HepG2 (cell line): Measurements from ENCODE around the gene GGA1. TPM values are rescaled to one million over a fixed set of nuclear protein-coding genes. Genes with fewer than 3 reads are reported as not detected.
A peak's percentile ranks its signal among the peaks of the same experiment; 100 is the strongest.

ENCODE experiments used
- ATAC-seq: fragments of 200-7000 bp; cut with Tn5 transposase; 3 replicates; pipeline ENCODE4 v1.9.1; 2020; ENCODE audit warnings: mild to moderate bottlenecking, moderate library complexity
- BruUV-seq: library from RNA; stranded (reverse); fragments of 400-500 nt; replicated peaks from 2 replicates; lab custom pipeline; 2021; lab: Mats Ljungman, UMichigan
- CTCF ChIA-PET: fragments of 300-600 bp; formaldehyde crosslinking; extraction: SDS; loops from one replicate; lab custom pipeline; 2021; ENCODE audit warnings: low total read pairs, inconsistent platforms, low intra/inter-chr PET ratio; lab: Yijun Ruan, JAX
- POLR2A ChIA-PET: fragments of 350-600 bp; sonication (Branson Sonifier 250); formaldehyde crosslinking; loops from one replicate; lab custom pipeline; 2020; ENCODE audit warnings: antibody characterized with exemption, inconsistent platforms; lab: Yijun Ruan, JAX
- DNase-seq: peaks from one replicate; pipeline ENCODE4 v3.0.0-alpha.2; 2015; ENCODE audit warnings: low spot score
- FAIRE-seq: peaks from 3 replicates; lab custom pipeline; 2011; peaks lifted over from hg19 to GRCh38; lab: Jason Lieb, UNC
- H2AFZ ChIP-seq: one replicate; pipeline ENCODE4 v1.6.1; 2011; ENCODE audit warnings: low read length, inconsistent platforms
- H3K27ac ChIP-seq: fragments of 300-600 bp; 3 replicates; pipeline ENCODE4 v1.8.0; 2011; ENCODE audit warnings: mixed run types, mild to moderate bottlenecking, mixed read lengths, low read length, inconsistent platforms; ENCODE audit not compliant: insufficient read depth; ENCODE audit errors: extremely low read length
- H3K27me3 ChIP-seq, 2 experiments: fragments of 200-600 bp in 1 of 2; 2 replicates in 1 of 2; 3 replicates in 1 of 2; pipeline versions ENCODE4 v1.6.0 to v1.8.0; 2011; ENCODE audit warnings: low read length in 2 of 2, mild to moderate bottlenecking in 2 of 2, moderate library complexity in 2 of 2, inconsistent platforms in 1 of 2; ENCODE audit not compliant: insufficient read depth in 2 of 2, control insufficient read depth in 1 of 2
- H3K36me3 ChIP-seq, 2 experiments: fragments of 200-600 bp in 1 of 2; replicated peaks in 1 of 2; 2 replicates in 1 of 2; 3 replicates in 1 of 2; pipeline versions ENCODE4 v1.5.1 to v1.8.0; 2011; ENCODE audit warnings: low read length in 2 of 2, inconsistent platforms in 1 of 2; ENCODE audit not compliant: insufficient read depth in 2 of 2, control insufficient read depth in 1 of 2
- H3K4me1 ChIP-seq: 2 replicates; pipeline ENCODE4 v1.5.1; 2012; ENCODE audit warnings: low read length, inconsistent platforms; ENCODE audit not compliant: insufficient read depth
- H3K4me2 ChIP-seq: 2 replicates; pipeline ENCODE4 v1.6.0; 2011; ENCODE audit warnings: low read depth, low read length, inconsistent platforms
- H3K4me3 ChIP-seq, 3 experiments: fragments of 200-600 bp in 1 of 3; sonication (generic), shearing (Covaris generic) in 1 of 3; replicated peaks in 1 of 3; 2 replicates each; pipeline ENCODE4 v1.5.1; 2011 to 2016; ENCODE audit warnings: low read length in 3 of 3, inconsistent platforms in 2 of 3, low read depth in 2 of 3, mild to moderate bottlenecking in 2 of 3, control low read depth in 1 of 3, mixed read lengths in 1 of 3; ENCODE audit not compliant: insufficient read depth in 1 of 3
- H3K79me2 ChIP-seq: one replicate; pipeline ENCODE4 v1.6.1; 2011; ENCODE audit warnings: low read length, inconsistent platforms; ENCODE audit not compliant: insufficient read depth
- H3K9ac ChIP-seq: 2 replicates; pipeline ENCODE4 v1.6.0; 2011; ENCODE audit warnings: mild to moderate bottlenecking, low read depth, low read length, inconsistent platforms; ENCODE audit not compliant: insufficient read depth
- H3K9me3 ChIP-seq: 2 replicates; pipeline ENCODE4 v1.5.1; 2012; ENCODE audit warnings: mild to moderate bottlenecking, low read length
- H4K20me1 ChIP-seq: 2 replicates; pipeline ENCODE4 v1.6.0; 2011; ENCODE audit warnings: inconsistent platforms, mild to moderate bottlenecking, low read length, moderate library complexity; ENCODE audit not compliant: insufficient read depth
- DZIP1 ChIP-seq: sonication (generic); formaldehyde crosslinking; IDR thresholded peaks from 2 replicates; pipeline ENCODE4 v1.5.0; 2020; ENCODE audit warnings: mild to moderate bottlenecking, missing genetic modification reagents
- GATAD1 ChIP-seq: IDR thresholded peaks from 2 replicates; pipeline ENCODE4 v1.6.1; 2016; ENCODE audit warnings: missing genetic modification reagents, missing compliant biosample characterization
- HDAC6 ChIP-seq: fragments of 200-600 bp; sonication (generic); IDR thresholded peaks from 2 replicates; pipeline ENCODE4 v1.7.0; 2017; ENCODE audit warnings: mild to moderate bottlenecking, antibody characterized with exemption, low read length, low read depth
- HOXA3 ChIP-seq: sonication (generic); formaldehyde crosslinking; IDR thresholded peaks from 2 replicates; pipeline ENCODE4 v1.5.0; 2020; ENCODE audit warnings: missing genetic modification reagents
- JDP2 ChIP-seq: sonication (generic); formaldehyde crosslinking; IDR thresholded peaks from 2 replicates; pipeline ENCODE4 v1.8.1; 2022; ENCODE audit warnings: missing genetic modification reagents, borderline replicate concordance
- NKX3-1 ChIP-seq: sonication (generic); formaldehyde crosslinking; IDR thresholded peaks from 2 replicates; pipeline ENCODE4 v1.5.0; 2020; ENCODE audit warnings: missing genetic modification reagents
- SP2 ChIP-seq: sonication (generic); formaldehyde crosslinking; IDR thresholded peaks from 2 replicates; pipeline ENCODE4 v1.5.1; 2020; ENCODE audit warnings: mild to moderate bottlenecking, missing genetic modification reagents
- TEAD2 ChIP-seq: sonication (generic); formaldehyde crosslinking; IDR thresholded peaks from 2 replicates; pipeline ENCODE4 v1.9.0; 2021; ENCODE audit warnings: missing genetic modification reagents
- ZNF431 ChIP-seq: sonication (generic); formaldehyde crosslinking; IDR thresholded peaks from 2 replicates; pipeline ENCODE4 v1.9.0; 2022; ENCODE audit warnings: missing genetic modification reagents, low read depth, mild to moderate bottlenecking, borderline replicate concordance
- ZNF530 ChIP-seq: sonication (generic); formaldehyde crosslinking; IDR thresholded peaks from 2 replicates; pipeline ENCODE4 v1.5.0; 2020; ENCODE audit warnings: low read depth, mild to moderate bottlenecking, missing genetic modification reagents
- ZNF687 ChIP-seq: sonication (generic); formaldehyde crosslinking; IDR thresholded peaks from 2 replicates; pipeline ENCODE4 v1.5.1; 2020; ENCODE audit warnings: mild to moderate bottlenecking, missing genetic modification reagents, moderate library complexity
- ZSCAN21 ChIP-seq: sonication (generic); formaldehyde crosslinking; IDR thresholded peaks from 2 replicates; pipeline ENCODE4 v1.8.0; 2022; ENCODE audit warnings: mild to moderate bottlenecking, missing genetic modification reagents, moderate library complexity, borderline replicate concordance
- WGBS: methylation state at CpG from one replicate; pipeline ENCODE4 v1.1.6; 2017; ENCODE audit warnings: low lambda C conversion rate; 5-methylcytosine and 5-hydroxymethylcytosine counted together
- in situ Hi-C: cut with HindIII; loops from 2 replicates; pipeline ENCODE4 v1.10.0; 2017; ENCODE audit warnings: low pct_unique_long_range_greater_than_20kb; ENCODE audit not compliant: extremely low pct_ligation_motif_present
- intact Hi-C: fragments of 100-400 bp; cut with micrococcal nuclease; formaldehyde crosslinking; loops from one replicate; pipeline ENCODE4 v1.10.0; 2022; ENCODE audit not compliant: unreplicated experiment
- polyA plus RNA-seq, 8 experiments: library from polyadenylated mRNA; depleted of rRNA in 3 of 8; stranded (reverse) in 7 of 8; unstranded in 1 of 8; fragments of >200 nt; fragmentation: Illumina TruSeq in 4 of 8; extraction: Trizol in 4 of 8; gene quantifications; 2 replicates each; pipeline versions ENCODE4 v1.2.1 to v1.2.3, GENCODE V29; 2011 to 2016; ENCODE audit warnings: low read depth in 4 of 8, missing spikeins in 1 of 8, mixed read lengths in 1 of 8; ENCODE audit not compliant: insufficient read depth in 1 of 8
- total RNA-seq, 5 experiments: library from RNA; depleted of rRNA; stranded (reverse); fragments of >200 nt; fragmentation: Illumina TruSeq; extraction: Trizol; gene quantifications; 2 replicates each; pipeline ENCODE4 v1.2.3, GENCODE V29; 2016; ENCODE audit warnings: low read depth in 1 of 5

GGA1 gene
- total and polyA plus RNA-seq, 2 of the 13 experiments (the other 11 are each of a cell fraction or from before 2014, with no cell fraction given) = 29.1 to 87.2 TPM

GRCh38 chr22:37626144-37626543, 17.5 kb downstream of the GGA1 start:
- Histone ChIP-seq H2AFZ (no peak overlapping the region), H3K4me1 (peaks cover 18% of the 10 kb centered on the region), H3K36me3 (peaks cover 4 to 13% of the 10 kb centered on the region in 2 experiments; a peak in 3 of 5 replicates), H3K79me2 (no peaks in the 10 kb centered on the region), H3K9ac (no peak overlapping the region), H3K4me3 (no peak overlapping the region), H3K27ac (no peak overlapping the region), H4K20me1 (no peaks in the 10 kb centered on the region), H3K4me2 (no peak overlapping the region), H3K27me3 (no peaks in the 10 kb centered on the region), H3K9me3 (no peaks in the 10 kb centered on the region)
- in situ Hi-C loops (no loop called here), intact Hi-C loops (no loop called here)
- ATAC-seq = no peak
- BruUV-seq = no TSS peak
- ChIA-PET POLR2A (interaction anchor here (0.8 to 2.8 kb wide), 5 partner anchors 8 to 32 kb away, joined by 3 to 7 read pairs (median 4); partner anchors contain the start of genes GGA1 and PDXP), CTCF (no interaction called here)
- FAIRE-seq = no peak
- 81% methylated on average over 5 of the region's 11 CpGs for WGBS
- DNase-seq = no peak
- TF ChIP-seq HDAC6 (no peak), ZNF687 (CRISPR knock-in tag) (peak; percentile 21; the same call in 1 of the 2 replicates)

GRCh38 chr22:37626556-37627075, 18.0 kb downstream of the GGA1 start:
- H3K4me3 ChIP-seq = no peak overlapping the region
- H2AFZ ChIP-seq = no peak overlapping the region
- POLR2A ChIA-PET = interaction anchor here (0.8 to 2.8 kb wide), 4 partner anchors 7 to 31 kb away, joined by 3 to 7 read pairs (median 4); partner anchors contain the start of gene GGA1
- intact Hi-C loops (no loop called here), in situ Hi-C loops (no loop called here)
- ATAC-seq (no peak), DNase-seq (no peak), FAIRE-seq (no peak)
- BruUV-seq = no TSS peak
- H3K27me3 ChIP-seq = no peaks in the 10 kb centered on the region
- CTCF ChIA-PET = no interaction called here
- no peaks in the 10 kb centered on the region for H3K9me3 ChIP-seq
- no peak overlapping the region for H3K4me2 ChIP-seq
- WGBS = 96% methylated on average over 10 of the region's 13 CpGs
- no peak overlapping the region for H3K9ac ChIP-seq
- H3K4me1 ChIP-seq = peaks cover 23% of the 10 kb centered on the region
- H3K79me2 ChIP-seq = no peaks in the 10 kb centered on the region
- H3K27ac ChIP-seq = no peak overlapping the region
- H3K36me3 ChIP-seq = peaks cover 4 to 9% of the 10 kb centered on the region in 2 experiments; a peak in 3 of 5 replicates
- no peaks in the 10 kb centered on the region for H4K20me1 ChIP-seq
- TF ChIP-seq ZNF530 (CRISPR knock-in tag) (no peak), SP2 (CRISPR knock-in tag) (no peak), DZIP1 (CRISPR knock-in tag) (no peak), ZNF431 (CRISPR knock-in tag) (no peak), GATAD1 (CRISPR knock-in tag) (no peak), JDP2 (CRISPR knock-in tag) (no peak), NKX3-1 (no peak), HOXA3 (CRISPR knock-in tag) (no peak), TEAD2 (CRISPR knock-in tag) (no peak), ZSCAN21 (no peak)
